Measurements from ENCODE around the gene LHX8.

Gene LHX8

DNA sequence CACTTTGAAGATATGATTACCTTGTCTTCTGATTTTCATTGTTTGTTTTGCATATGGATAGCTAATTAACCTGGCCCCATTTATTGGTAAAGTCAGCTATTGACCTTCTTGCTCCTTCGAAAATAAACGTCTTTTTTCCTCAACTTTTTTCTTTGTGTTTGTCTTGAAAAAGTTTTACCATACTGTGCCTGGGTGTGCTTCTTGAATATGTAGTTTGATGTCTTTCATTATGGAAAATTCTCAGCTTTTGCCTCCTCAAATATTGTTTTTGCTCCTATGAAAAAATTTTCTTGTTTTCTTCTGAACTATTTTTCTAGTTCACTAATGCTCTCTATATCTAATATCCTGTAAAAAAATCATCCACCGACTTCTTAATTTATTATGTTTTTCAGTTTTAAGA is 25.0 kb downstream of the LHX8 start:
- DNase-seq (ENCODE audit: low read depth), result no peak
- no peak for TF ChIP-seq CTCF (conservative IDR thresholded peaks at IDR 0.05; ENCODE audit: low read depth, low read length)
- H3K4me3 ChIP-seq (ENCODE audit: low read length), result no peak overlapping the region

GRCh38 chr1:75165264-75165663 is 31.1 kb downstream of the LHX8 start:
- no peak for DNase-seq (ENCODE audit: low read depth)
- TF ChIP-seq CTCF (conservative IDR thresholded peaks at IDR 0.05; ENCODE audit: low read depth, low read length), result no peak
- no peak overlapping the region for H3K4me3 ChIP-seq (ENCODE audit: low read length)

- no peak overlapping the region for H3K4me3 ChIP-seq (ENCODE audit: low read length)
- TF ChIP-seq CTCF (conservative IDR thresholded peaks at IDR 0.05; ENCODE audit: low read depth, low read length), result no peak
- no peak for DNase-seq (ENCODE audit: low read depth)
These were observed 32.6 kb downstream of the LHX8 start for GRCh38 chr1:75166821-75167220.

- DNase-seq (ENCODE audit: low read depth), result no peak
- TF ChIP-seq CTCF (conservative IDR thresholded peaks at IDR 0.05; ENCODE audit: low read depth, low read length), result no peak
These were observed 35.8 kb downstream of the LHX8 start for GRCh38 chr1:75170011-75170410.

GRCh38 chr1:75170981-75171380 is 36.8 kb downstream of the LHX8 start:
- TF ChIP-seq CTCF (conservative IDR thresholded peaks at IDR 0.05; ENCODE audit: low read depth, low read length), result no peak
- no peak overlapping the region for H3K4me3 ChIP-seq (ENCODE audit: low read length)
- no peak for DNase-seq (ENCODE audit: low read depth)

More at GRCh38 chr1:75170011-75170410, 35.8 kb downstream of the LHX8 start:
- H3K4me3 ChIP-seq (ENCODE audit: low read length), result no peak overlapping the region

GRCh38 chr1:75171876-75172275 is 37.7 kb downstream of the LHX8 start:
- H3K4me3 ChIP-seq (ENCODE audit: low read length), result no peak overlapping the region
- no peak for TF ChIP-seq CTCF (conservative IDR thresholded peaks at IDR 0.05; ENCODE audit: low read depth, low read length)
- DNase-seq (ENCODE audit: low read depth), result no peak

GRCh38 chr1:75172556-75172955 is 38.4 kb downstream of the LHX8 start:
- DNase-seq (ENCODE audit: low read depth), result no peak
- TF ChIP-seq CTCF (conservative IDR thresholded peaks at IDR 0.05; ENCODE audit: low read depth, low read length), result no peak
- no peak overlapping the region for H3K4me3 ChIP-seq (ENCODE audit: low read length)

Data from retinal pigment epithelial cell (primary cell).